Esophagus squamous epithelium (tissue), 5 donors: ENCODE measurements around the gene MICOS13. TPM values are rescaled to one million over a fixed set of nuclear protein-coding genes. Genes with fewer than 3 reads are reported as not detected.

ENCODE experiments used
- DNase-seq: peaks from one replicate; lab custom pipeline; 2025; lab: John Stamatoyannopoulos, UW
- H3K27ac ChIP-seq, 4 donors: fragments of 200-600 bp; sonication (generic); one replicate each; pipeline ENCODE4 v1.5.1; 2016 to 2019; ENCODE audit warnings: mild to moderate bottlenecking in 1 of 4
- H3K27me3 ChIP-seq, 4 donors: fragments of 200-600 bp; sonication (generic); 1 replicate in 3 of 4; 2 replicates in 1 of 4; pipeline versions ENCODE4 v1.5.1 to v1.6.0; 2017 to 2021; ENCODE audit warnings: antibody characterized with exemption in 1 of 4
- H3K36me3 ChIP-seq, 3 donors: fragments of 200-600 bp; sonication (generic); one replicate each; pipeline ENCODE4 v1.5.1; 2016 to 2019
- H3K4me1 ChIP-seq, 3 donors: fragments of 200-600 bp; sonication (generic); one replicate each; pipeline ENCODE4 v1.5.1; 2017 to 2019
- H3K4me3 ChIP-seq, 4 donors: fragments of 200-600 bp; sonication (generic); 1 replicate in 3 of 4; 2 replicates in 1 of 4; pipeline ENCODE4 v1.5.1; 2016 to 2019; ENCODE audit warnings: mild to moderate bottlenecking in 2 of 4, moderate library complexity in 1 of 4
- H3K9me3 ChIP-seq, 3 donors: fragments of 200-600 bp; sonication (generic); one replicate each; pipeline ENCODE4 v1.5.1; 2016 to 2019
- CTCF ChIP-seq, 6 experiments: fragments of 450-650 bp in 4 of 6; fragments of 200-600 bp in 2 of 6; sonication (generic) in 2 of 6; IDR thresholded peaks; one replicate each; pipeline ENCODE4 v1.5.1; 2016 to 2019; ENCODE audit warnings: antibody characterized with exemption in 6 of 6, mild to moderate bottlenecking in 4 of 6, moderate library complexity in 4 of 6
- POLR2A ChIP-seq, 4 donors: fragments of 450-650 bp; IDR thresholded peaks; one replicate each; pipeline ENCODE4 v1.6.1; 2017; ENCODE audit warnings: antibody characterized with exemption in 4 of 4, mild to moderate bottlenecking in 4 of 4, moderate library complexity in 3 of 4
- WGBS, 2 donors: methylation state at CpG; one replicate each; pipeline ENCODE4 v1.1.5; 2018; 5-methylcytosine and 5-hydroxymethylcytosine counted together
- intact Hi-C: fragments of 100-400 bp; cut with DNase I; formaldehyde crosslinking; loops from one replicate; pipeline ENCODE4 v1.15.0; 2022
- total RNA-seq, 4 donors: library from RNA; depleted of rRNA; stranded (reverse); fragments of >200 nt; gene quantifications; one replicate each; pipeline ENCODE4 v1.1.0, GENCODE V29; 2016
- donor health status: DM: yes; HTN: yes; CAD: no.

MICOS13 gene
- total RNA-seq, 4 donors from 2014 or later = 34.0 to 76.3 (median 48.8) TPM

DNA sequence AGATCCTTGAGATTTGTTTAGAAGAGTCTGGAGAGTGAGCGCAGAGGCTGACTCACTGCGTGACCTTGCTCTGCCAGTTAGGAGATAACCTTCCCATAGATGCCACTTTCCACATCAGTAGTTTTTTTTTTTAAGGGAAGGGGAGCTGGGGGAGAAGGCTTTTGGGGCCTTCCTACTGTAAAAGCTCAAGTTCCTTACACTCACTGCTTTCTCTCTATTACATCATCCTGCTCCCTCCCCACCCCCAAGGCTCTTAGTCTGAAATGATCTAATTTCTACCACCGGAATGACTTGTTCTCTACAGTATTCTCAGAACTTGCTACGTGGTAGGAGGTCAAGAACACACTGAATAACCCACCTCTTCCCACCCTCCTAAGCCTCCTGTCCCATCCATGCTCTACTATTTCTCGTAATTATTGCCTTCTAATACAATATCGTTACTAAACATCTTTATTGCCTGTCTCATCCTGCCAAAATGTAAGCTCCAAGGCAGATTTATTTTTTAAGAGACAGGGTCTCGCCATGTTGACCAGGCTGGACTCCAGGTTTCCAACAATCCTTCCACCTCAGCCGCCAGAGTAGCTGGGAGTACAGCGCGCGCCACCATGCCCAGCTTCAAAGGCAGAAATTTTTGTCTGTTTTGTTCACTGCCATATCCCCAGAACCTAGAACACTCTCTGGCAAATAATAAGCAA, 38.4 kb upstream of the MICOS13 start:
- Histone ChIP-seq H3K36me3 (peaks cover 0 to 18% (median 3%) of the 10 kb centered on the region in 3 donors), H3K4me1 (peaks cover 16 to 45% (median 16%) of the 10 kb centered on the region in 3 donors), H3K27ac (peak overlapping the region; percentile 40 to 95 (median 93)), H3K27me3 (no peaks in the 10 kb centered on the region), H3K4me3 (peak overlapping the region; percentile 85 to 97 (median 92)), H3K9me3 (no peaks in the 10 kb centered on the region)
- TF ChIP-seq POLR2A (IDR thresholded peaks at IDR 0.05) = no peak
- TF ChIP-seq CTCF (IDR thresholded peaks at IDR 0.05) = no peak
- intact Hi-C loops = loop anchor here (2.0 kb wide), 1 partner anchor 28 kb away; the partner anchor contains the start of gene RPL36
- 15 to 22% methylated on average over 11 of the region's 11 CpGs for WGBS, 2 donors
- no peak for DNase-seq

DNA sequence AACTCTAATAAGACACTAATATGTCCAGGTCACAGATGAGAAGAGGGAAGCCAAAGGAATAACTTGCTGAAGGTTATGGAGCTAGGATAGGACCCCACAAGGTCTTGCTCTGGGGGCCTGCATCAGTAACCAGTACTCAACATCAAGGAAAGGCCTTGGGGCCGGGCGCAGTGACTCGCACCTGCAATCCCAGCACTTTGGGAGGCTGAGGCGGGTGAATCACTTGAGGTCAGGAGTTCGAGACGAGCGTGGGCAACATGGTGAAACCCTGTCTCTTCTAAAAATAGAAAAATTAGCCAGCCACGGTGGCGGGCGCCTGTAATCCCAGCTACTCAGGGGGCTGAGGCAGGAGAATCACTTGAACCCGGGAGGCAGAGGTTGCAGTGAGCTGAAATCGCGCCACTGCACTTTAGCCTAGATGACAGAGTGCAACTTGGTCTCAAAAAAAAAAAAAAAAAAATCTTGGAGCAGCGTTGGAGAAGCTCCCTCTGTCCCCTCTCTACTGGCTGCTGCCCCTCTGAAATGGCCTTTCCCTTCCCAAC, 37.8 kb upstream of the MICOS13 start:
- 37 to 55% methylated on average over 8 to 14 of the region's 14 CpGs for WGBS, 2 donors
- peaks cover 0 to 25% (median 9%) of the 10 kb centered on the region in 3 donors for H3K36me3 ChIP-seq
- peak overlapping the region in 1 of 4 donors; percentile 85 for H3K4me3 ChIP-seq
- TF ChIP-seq POLR2A (IDR thresholded peaks at IDR 0.05) (no peak), CTCF (IDR thresholded peaks at IDR 0.05) (no peak)
- H3K4me1 ChIP-seq = peaks cover 16 to 45% (median 16%) of the 10 kb centered on the region in 3 donors
- no peaks in the 10 kb centered on the region for H3K9me3 ChIP-seq
- peak overlapping the region in 3 of 4 donors; percentile 92 to 95 (median 94) for H3K27ac ChIP-seq
- intact Hi-C loops = loop anchor here (2.0 kb wide), 1 partner anchor 27 kb away; the partner anchor contains the start of gene RPL36
- H3K27me3 ChIP-seq = no peaks in the 10 kb centered on the region
- no peak for DNase-seq

GRCh38 chr19:5717215-5717935, 37.1 kb upstream of the MICOS13 start:
- 80% methylated on average over 4 to 6 of the region's 8 CpGs for WGBS, 2 donors
- TF ChIP-seq POLR2A (IDR thresholded peaks at IDR 0.05) (no peak), CTCF (IDR thresholded peaks at IDR 0.05) (no peak)
- no peak overlapping the region for H3K4me3 ChIP-seq
- no peaks in the 10 kb centered on the region for H3K27me3 ChIP-seq
- H3K9me3 ChIP-seq = no peaks in the 10 kb centered on the region
- peaks cover 7 to 32% (median 17%) of the 10 kb centered on the region in 3 donors for H3K36me3 ChIP-seq
- H3K27ac ChIP-seq = no peak overlapping the region
- peaks cover 16 to 45% (median 16%) of the 10 kb centered on the region in 3 donors for H3K4me1 ChIP-seq
- no peak for DNase-seq
- intact Hi-C loops = no loop called here

- Histone ChIP-seq H3K4me3 (no peak overlapping the region), H3K36me3 (peaks cover 23 to 58% (median 34%) of the 10 kb centered on the region in 3 donors), H3K27ac (no peak overlapping the region), H3K9me3 (no peaks in the 10 kb centered on the region), H3K4me1 (peaks cover 16 to 37% (median 16%) of the 10 kb centered on the region in 3 donors), H3K27me3 (no peaks in the 10 kb centered on the region)
- DNase-seq = no peak
- intact Hi-C loops = no loop called here
- no peak for TF ChIP-seq CTCF (IDR thresholded peaks at IDR 0.05)
- no peak for TF ChIP-seq POLR2A (IDR thresholded peaks at IDR 0.05)
- 80 to 82% methylated on average over 6 to 7 of the region's 10 CpGs for WGBS, 2 donors
These were observed 34.5 kb upstream of the MICOS13 start for GRCh38 chr19:5714816-5715215.
